IMR-90 (cell line): ENCODE measurements around the gene ENDOV.

Source experiments
- BHLHE40 ChIP-seq: fragments of 150-350 bp; IDR thresholded peaks from 2 replicates; pipeline ENCODE4 v1.6.1; 2016; ENCODE audit warnings: mild to moderate bottlenecking, low read depth, low read length
- CEBPB ChIP-seq: IDR thresholded peaks from 2 replicates; pipeline ENCODE4 v1.6.1; 2012; ENCODE audit warnings: low read depth, low read length, improper control_type of control experiment
- CHD1 ChIP-seq: IDR thresholded peaks from 2 replicates; pipeline ENCODE4 v1.6.1; 2012; ENCODE audit warnings: low read depth, low read length, improper control_type of control experiment
- CTCF ChIP-seq: conservative IDR thresholded peaks from 2 replicates; pipeline ENCODE4 v1.5.1; 2012; ENCODE audit warnings: mild to moderate bottlenecking, low read depth, low read length, improper control_type of control experiment
- ELK1 ChIP-seq: fragments of 150-350 bp; IDR thresholded peaks from 2 replicates; pipeline ENCODE4 v1.6.1; 2016; ENCODE audit warnings: low read depth, mild to moderate bottlenecking, low read length, moderate library complexity, borderline replicate concordance
- FOS ChIP-seq: fragments of 150-350 bp; IDR thresholded peaks from 2 replicates; pipeline ENCODE4 v1.6.1; 2016; ENCODE audit warnings: low read depth, low read length
- MAZ ChIP-seq: IDR thresholded peaks from 2 replicates; pipeline ENCODE4 v1.6.1; 2012; ENCODE audit warnings: low read depth, mild to moderate bottlenecking, low read length, improper control_type of control experiment, moderate library complexity, borderline replicate concordance
- MXI1 ChIP-seq: IDR thresholded peaks from 2 replicates; pipeline ENCODE4 v1.6.1; 2012; ENCODE audit warnings: low read depth, mild to moderate bottlenecking, low read length, moderate library complexity, borderline replicate concordance
- POLR2A ChIP-seq: IDR thresholded peaks from 2 replicates; pipeline ENCODE4 v1.6.1; 2012; ENCODE audit warnings: mild to moderate bottlenecking, low read depth, low read length
- RAD21 ChIP-seq: IDR thresholded peaks from 2 replicates; pipeline ENCODE4 v1.6.1; 2012; ENCODE audit warnings: low read length, improper control_type of control experiment
- RCOR1 ChIP-seq: IDR thresholded peaks from 2 replicates; pipeline ENCODE4 v1.6.1; 2012; ENCODE audit warnings: mild to moderate bottlenecking, low read length, improper control_type of control experiment; ENCODE audit not compliant: insufficient replicate concordance
- RFX5 ChIP-seq: IDR thresholded peaks from 2 replicates; pipeline ENCODE4 v1.8.0; 2012; ENCODE audit warnings: low read depth, mild to moderate bottlenecking, low read length, moderate library complexity
- SMC3 ChIP-seq: fragments of 150-350 bp; IDR thresholded peaks from 2 replicates; pipeline ENCODE4 v1.6.1; 2016; ENCODE audit warnings: low read depth, mild to moderate bottlenecking, antibody characterized with exemption, low read length, moderate library complexity
- USF2 ChIP-seq: fragments of 150-350 bp; IDR thresholded peaks from 2 replicates; pipeline ENCODE4 v1.6.1; 2017; ENCODE audit warnings: mild to moderate bottlenecking, antibody characterized with exemption, low read length, low read depth

- TF ChIP-seq CTCF (no peak), POLR2A (no peak), FOS (no peak), SMC3 (no peak), ELK1 (no peak), RFX5 (no peak), MAZ (no peak), BHLHE40 (no peak), CEBPB (no peak), CHD1 (no peak), MXI1 (no peak), RAD21 (no peak), USF2 (no peak), RCOR1 (no peak)
Observed at GRCh38 chr17:80456465-80457235, 41.7 kb downstream of the ENDOV start.
